GM19239 (cell line): ENCODE data around the gene PIP5K1A.
"Not testable (repeated sequence)": the region's sequence is repeated elsewhere in the genome, so short reads cannot be mapped to it uniquely, and the experiment has no call there.

ENCODE experiments used
- DNase-seq: peaks from one replicate; pipeline ENCODE4 v3.0.0; 2011; ENCODE audit warnings: low spot score; ENCODE audit not compliant: insufficient read length
- FAIRE-seq: peaks from 2 replicates; lab custom pipeline; 2011; peaks lifted over from hg19 to GRCh38; lab: Jason Lieb, UNC

Gene PIP5K1A

GRCh38 chr1:151246786-151247185, 48.4 kb downstream of the PIP5K1A start:
- FAIRE-seq (no peak), DNase-seq (no peak)

GRCh38 chr1:151251656-151252470, 53.5 kb downstream of the PIP5K1A start:
- FAIRE-seq (peak; percentile 37), DNase-seq (peak; percentile 62)

DNA sequence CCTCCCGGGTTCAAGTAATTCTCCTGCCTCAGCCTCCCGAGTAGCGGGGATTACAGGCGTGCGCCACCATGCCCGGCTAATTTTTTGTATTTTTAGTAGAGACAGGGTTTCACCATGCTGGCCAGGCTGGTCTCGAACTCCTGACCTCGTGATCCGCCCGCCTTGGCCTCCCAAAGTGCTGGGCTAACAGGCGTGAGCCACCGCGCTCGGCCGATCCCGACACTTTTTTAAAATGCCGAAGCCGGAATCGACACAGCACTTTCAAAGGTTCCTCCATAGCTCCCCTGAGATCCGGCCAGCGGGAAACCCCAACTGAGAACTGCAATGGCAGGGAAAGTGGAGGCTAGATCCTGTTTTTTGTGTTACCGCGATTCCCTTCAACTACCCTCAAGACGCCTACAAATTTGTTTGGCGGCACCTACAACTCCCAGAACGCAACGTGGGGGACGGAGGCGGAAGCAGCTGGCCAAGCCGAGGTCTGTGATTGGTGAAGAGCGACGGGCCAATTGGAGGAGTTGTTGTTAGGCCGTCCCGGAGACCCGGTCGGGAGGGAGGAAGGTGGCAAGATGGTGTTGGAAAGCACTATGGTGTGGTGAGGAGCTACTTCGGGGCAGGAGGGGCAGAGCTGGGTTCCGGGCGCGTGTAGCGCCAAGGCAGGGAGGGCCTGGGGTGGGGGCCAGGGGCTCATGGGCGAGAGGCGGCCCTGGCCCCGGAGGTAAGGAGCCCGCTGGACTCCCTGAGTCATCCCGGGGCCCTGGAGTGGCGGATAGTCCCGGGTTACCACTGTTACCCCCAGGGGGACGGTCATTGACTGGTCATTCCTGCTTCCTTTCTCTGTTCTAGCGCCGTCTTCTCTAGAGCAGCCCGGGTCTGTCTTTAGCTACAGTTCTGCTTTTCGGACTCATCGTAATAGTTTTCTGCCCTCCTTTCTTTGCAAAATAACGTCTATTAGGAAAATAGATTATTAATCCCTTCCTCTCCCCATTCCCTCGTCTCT, 56.2 kb downstream of the PIP5K1A start, which contains the start of gene PSMD4:
TSS of gene PSMD4 (plus strand) at position 518 of the 997 bp plus-strand sequence. CDS start at position 567, 49 bp downstream.
- FAIRE-seq (peak; percentile 97), DNase-seq (peak; percentile 97)

DNA sequence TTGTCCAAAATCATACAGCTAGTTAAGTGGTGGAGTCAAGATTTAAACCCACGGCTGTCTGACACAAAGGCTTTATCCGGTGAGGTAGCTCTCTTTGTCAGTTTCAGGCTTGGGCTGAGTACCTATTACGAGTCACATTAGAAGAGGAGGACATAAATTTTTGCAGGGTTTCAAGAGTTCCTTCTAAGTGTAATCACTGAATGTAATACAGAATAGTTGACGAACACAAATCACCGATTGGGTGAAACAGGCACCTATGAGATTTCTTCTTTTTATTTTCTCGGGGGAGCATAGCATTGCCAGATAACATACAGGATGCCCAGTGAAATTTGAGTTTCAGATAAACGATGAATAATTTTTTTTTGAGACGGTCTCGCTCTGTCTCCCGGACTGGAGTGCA, 57.0 kb downstream of the PIP5K1A start:
- FAIRE-seq (peak; percentile 14), DNase-seq (no peak)

DNA sequence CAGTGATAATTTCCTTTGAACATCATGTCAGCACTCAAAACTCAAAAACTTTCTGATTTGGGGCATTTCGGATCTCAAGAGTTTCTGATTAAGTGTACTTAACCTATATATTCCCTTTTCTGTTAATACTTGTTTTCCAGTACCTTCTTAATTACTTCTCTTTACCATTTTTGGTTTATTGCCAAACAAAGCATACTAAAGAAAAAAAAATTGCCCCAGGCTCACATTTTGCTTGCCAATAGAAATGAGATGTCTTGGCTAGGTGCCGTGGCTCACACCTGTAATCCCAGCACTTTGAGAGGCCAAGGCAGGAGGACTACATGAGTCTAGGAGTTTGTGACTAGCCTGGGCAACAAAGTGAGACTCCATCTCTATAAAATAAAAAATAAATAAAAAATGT, 61.0 kb downstream of the PIP5K1A start:
- no peak for FAIRE-seq
- no peak for DNase-seq

DNA sequence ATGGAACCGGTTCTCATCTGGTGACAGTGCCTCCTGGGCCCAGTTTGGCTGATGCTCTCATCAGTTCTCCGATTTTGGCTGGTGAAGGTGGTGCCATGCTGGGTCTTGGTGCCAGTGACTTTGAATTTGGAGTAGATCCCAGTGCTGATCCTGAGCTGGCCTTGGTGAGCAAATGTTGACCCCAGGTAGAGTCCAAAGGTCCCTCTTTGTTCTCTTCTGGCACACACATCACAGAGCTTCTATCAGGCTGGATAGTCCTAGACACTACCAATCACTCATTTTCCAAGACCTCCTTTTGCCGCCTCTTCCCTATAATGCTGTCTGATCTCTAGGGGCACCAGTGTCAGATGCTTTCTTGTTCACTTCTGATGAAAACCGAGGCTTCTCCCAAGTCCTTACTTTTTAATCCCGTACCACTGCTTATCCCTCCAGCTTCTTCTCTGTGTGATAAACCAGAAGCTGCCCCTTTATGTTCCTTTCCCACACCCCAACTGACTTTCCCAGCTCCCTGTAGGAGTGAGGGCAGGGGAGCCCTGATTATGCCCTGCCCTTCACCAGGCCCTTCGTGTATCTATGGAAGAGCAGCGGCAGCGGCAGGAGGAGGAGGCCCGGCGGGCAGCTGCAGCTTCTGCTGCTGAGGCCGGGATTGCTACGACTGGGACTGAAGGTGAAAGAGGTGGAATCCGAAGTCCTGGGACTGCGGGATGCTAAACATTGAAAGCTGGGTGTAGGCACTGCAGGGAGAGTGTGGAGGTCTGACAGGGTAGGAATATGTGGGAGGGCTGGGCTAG, 67.3 kb downstream of the PIP5K1A start:
- FAIRE-seq (no peak), DNase-seq (no peak)

DNA sequence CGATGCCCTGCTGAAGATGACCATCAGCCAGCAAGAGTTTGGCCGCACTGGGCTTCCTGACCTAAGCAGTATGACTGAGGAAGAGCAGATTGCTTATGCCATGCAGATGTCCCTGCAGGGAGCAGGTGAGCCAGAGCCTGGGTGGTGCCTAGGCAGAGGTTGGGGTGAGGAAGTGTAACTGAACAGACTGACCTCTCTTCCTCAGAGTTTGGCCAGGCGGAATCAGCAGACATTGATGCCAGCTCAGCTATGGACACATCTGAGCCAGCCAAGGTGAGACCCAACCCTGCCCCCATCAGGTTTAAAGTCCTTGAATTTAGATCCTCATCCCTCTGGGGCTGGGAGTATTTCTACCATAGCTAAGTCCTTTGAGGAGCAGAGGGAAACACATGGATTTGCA, 68.0 kb downstream of the PIP5K1A start:
- FAIRE-seq (no peak), DNase-seq (no peak)

GRCh38 chr1:151266821-151267220, 68.5 kb downstream of the PIP5K1A start:
- DNase-seq, result no peak
- no peak for FAIRE-seq

DNA sequence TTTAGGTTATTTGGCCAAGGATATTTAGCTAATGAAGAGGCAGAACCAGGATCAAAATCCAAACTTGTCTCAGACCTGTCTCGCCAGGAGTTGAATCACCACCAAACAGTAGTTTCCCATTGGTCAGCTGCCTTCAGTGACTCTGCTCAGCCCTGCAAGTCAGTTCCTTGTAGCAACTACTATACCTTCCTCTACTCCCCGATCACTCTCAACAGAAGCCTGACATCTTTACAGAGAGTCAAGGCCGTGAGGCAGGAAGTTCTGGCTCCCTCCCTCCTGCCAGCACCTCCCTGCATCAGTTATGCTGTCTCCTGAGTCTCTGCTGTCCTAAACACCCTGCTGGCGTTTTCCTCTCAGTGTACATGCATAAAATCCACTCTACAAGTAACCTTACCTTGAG, 69.4 kb downstream of the PIP5K1A start:
- no peak for DNase-seq

DNA sequence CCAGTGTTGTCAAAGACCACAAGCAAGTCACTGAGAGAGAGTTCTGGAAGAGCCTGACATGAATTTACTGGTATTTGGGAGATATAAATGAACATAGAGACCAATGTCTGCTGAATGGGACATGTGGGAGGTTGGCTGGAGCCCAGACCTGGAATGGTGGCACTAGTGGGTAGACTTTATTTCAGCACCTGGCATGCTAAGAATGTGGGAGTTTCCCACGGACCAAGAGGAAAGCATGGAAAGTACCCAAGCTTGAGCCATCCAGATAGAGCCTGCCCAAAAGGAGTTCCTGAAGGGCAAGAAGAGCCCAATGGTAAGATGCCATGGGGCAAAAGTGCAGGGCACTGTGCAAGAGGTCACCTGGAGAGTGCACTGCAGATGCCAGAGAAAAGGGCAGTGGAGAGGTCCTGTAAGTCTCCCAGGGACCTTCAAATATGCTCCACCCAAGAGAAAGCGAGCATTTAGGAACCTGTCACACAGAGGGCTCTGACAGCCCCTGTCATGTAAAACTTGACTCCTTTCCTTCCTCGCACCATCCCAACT, 75.6 kb downstream of the PIP5K1A start:
- FAIRE-seq, result no peak

More for the DNA sequence above, 69.4 kb downstream of the PIP5K1A start:
- FAIRE-seq, result no peak

GRCh38 chr1:151275341-151275740, 77.0 kb downstream of the PIP5K1A start:
- FAIRE-seq, DNase-seq: not testable (repeated sequence)

More for the DNA sequence above, 75.6 kb downstream of the PIP5K1A start:
- DNase-seq, result no peak

GRCh38 chr1:151277249-151277648, 78.9 kb downstream of the PIP5K1A start:
- FAIRE-seq, result no peak
- no peak for DNase-seq

- FAIRE-seq (no peak), DNase-seq (peak; percentile 70)
These were observed 83.0 kb downstream of the PIP5K1A start for GRCh38 chr1:151281225-151281968.

GRCh38 chr1:151281969-151282882, 83.9 kb downstream of the PIP5K1A start, which contains the start of gene ZNF687:
Gene ZNF687 (plus strand): TSS chr1:151282299. CDS start chr1:151286292, 3,993 bp downstream.
- FAIRE-seq (peak; percentile 100), DNase-seq (peak; percentile 95)

DNA sequence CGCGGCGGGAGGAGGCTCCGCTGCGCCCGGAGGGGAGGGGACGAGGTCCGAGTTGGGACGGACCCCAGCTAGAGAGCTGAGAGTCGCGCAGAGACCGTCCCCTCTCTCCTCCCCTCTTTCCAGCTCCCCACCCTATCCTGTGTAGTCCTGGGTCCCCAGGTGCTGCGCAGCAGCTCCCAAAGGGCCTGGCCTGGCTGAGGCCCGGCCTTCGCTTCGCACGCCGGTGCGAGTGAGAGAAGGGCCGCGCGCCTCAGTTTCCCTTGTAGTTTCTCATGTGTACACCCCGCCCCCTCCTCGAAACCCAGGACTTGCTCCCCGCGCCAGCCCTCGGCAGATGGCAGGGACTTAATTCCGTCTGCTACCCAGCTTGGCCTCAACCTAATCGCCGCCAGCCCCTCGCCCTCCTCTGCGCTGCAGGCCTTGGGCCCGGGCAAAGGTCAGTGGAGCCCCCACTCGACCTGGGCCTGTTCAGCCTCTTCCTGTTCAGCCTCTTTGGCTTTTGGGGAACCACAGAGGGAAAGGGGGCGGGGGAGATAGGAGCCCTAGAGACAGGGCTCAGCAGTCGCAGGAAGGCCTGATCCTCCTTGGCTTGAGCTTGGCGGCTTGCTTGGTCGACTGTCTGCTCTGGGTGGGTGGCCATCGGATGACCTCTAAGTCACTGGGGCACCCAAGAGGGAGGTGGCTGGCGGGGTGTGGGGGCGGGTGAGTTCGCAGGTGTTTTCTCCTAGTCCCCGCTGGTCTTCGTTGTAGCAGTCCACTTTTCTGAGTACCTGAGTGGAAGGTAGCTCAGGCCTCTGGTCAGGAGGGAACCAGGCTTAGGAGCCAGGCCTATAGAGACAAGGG, 84.8 kb downstream of the PIP5K1A start:
- DNase-seq, result no peak
- peak; percentile 75 for FAIRE-seq

DNA sequence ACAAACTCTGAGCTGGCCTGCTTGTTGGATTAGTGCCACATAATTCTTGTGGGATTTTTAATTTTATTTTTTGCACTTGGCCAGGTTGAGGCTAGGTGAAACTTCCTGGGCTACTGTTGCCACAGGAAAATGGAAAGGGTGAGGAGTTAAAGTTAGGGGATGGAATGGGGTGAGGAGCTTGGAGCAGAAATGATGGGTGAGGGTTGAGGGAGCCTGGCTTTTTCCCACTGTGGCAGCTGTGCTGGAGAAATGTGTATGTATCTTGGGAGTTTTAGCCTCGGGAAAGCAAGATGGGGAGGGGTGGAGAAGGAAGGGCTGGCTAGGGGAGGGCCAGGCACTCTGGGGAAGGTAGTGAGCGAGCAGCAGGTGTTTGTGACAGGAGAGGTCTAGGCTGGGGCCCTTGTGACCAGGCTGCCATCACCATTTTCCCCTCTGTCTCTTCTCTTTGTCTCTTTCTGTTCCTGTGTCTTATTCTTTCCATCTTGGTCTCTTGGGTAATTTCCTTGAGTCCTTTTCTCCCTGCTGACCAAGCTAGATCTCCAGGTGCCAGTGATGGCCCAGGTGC, 85.7 kb downstream of the PIP5K1A start:
- no peak for DNase-seq
- FAIRE-seq, result no peak
